IPS-15b (cell line): ENCODE measurements around the gene C16orf86.
"Not testable (repeated sequence)": the region's sequence is repeated elsewhere in the genome, so short reads cannot be mapped to it uniquely, and the experiment has no call there.

Experiments
- H3K27me3 ChIP-seq: one replicate; pipeline ENCODE4 v1.6.1; 2013; ENCODE audit warnings: low read length; ENCODE audit not compliant: control insufficient read depth, insufficient read depth
- H3K36me3 ChIP-seq: one replicate; pipeline ENCODE4 v1.6.1; 2013; ENCODE audit warnings: low read length; ENCODE audit not compliant: control insufficient read depth, insufficient read depth
- H3K4me1 ChIP-seq: one replicate; pipeline ENCODE4 v1.6.1; 2013; ENCODE audit warnings: mild to moderate bottlenecking, low read length; ENCODE audit not compliant: control insufficient read depth, insufficient read depth
- H3K4me3 ChIP-seq: one replicate; pipeline ENCODE4 v1.5.1; 2013; ENCODE audit warnings: low read depth, low read length
- H3K9ac ChIP-seq: one replicate; pipeline ENCODE4 v1.6.1; 2013; ENCODE audit warnings: low read depth, mild to moderate bottlenecking, low read length
- H3K9me3 ChIP-seq: one replicate; pipeline ENCODE4 v1.6.1; 2013; ENCODE audit warnings: mild to moderate bottlenecking, low read length; ENCODE audit not compliant: control insufficient read depth, insufficient read depth

The C16orf86 gene

GRCh38 chr16:67683767-67684166 is 17.2 kb downstream of the C16orf86 start:
- Histone ChIP-seq H3K4me3 (no peak overlapping the region), H3K27me3 (no peaks in the 10 kb centered on the region), H3K36me3 (peaks cover 10% of the 10 kb centered on the region), H3K9ac (no peak overlapping the region), H3K4me1 (no peaks in the 10 kb centered on the region), H3K9me3 (no peaks in the 10 kb centered on the region)

GRCh38 chr16:67685388-67686112 is 18.9 kb downstream of the C16orf86 start:
- no peaks in the 10 kb centered on the region for H3K4me1 ChIP-seq
- H3K4me3 ChIP-seq, result no peak overlapping the region
- H3K9ac ChIP-seq, result no peak overlapping the region
- no peaks in the 10 kb centered on the region for H3K27me3 ChIP-seq
- no peaks in the 10 kb centered on the region for H3K9me3 ChIP-seq
- H3K36me3 ChIP-seq, result peaks cover 10% of the 10 kb centered on the region

GRCh38 chr16:67693517-67694285 is 27.1 kb downstream of the C16orf86 start:
- H3K36me3 ChIP-seq, H3K9ac ChIP-seq, H3K4me3 ChIP-seq, H3K9me3 ChIP-seq, H3K27me3 ChIP-seq, H3K4me1 ChIP-seq: not testable (repeated sequence)

- Histone ChIP-seq H3K36me3 (no peaks in the 10 kb centered on the region), H3K4me3 (no peak overlapping the region), H3K27me3 (no peaks in the 10 kb centered on the region), H3K9ac (no peak overlapping the region), H3K9me3 (no peaks in the 10 kb centered on the region), H3K4me1 (no peaks in the 10 kb centered on the region)
Observed at GRCh38 chr16:67694611-67695010, 28.0 kb downstream of the C16orf86 start.

GRCh38 chr16:67697422-67698185 is 31.0 kb downstream of the C16orf86 start:
- peaks cover 2% of the 10 kb centered on the region for H3K4me1 ChIP-seq
- H3K36me3 ChIP-seq, result no peaks in the 10 kb centered on the region
- H3K9me3 ChIP-seq, result no peaks in the 10 kb centered on the region
- no peak overlapping the region for H3K9ac ChIP-seq
- H3K27me3 ChIP-seq, result no peaks in the 10 kb centered on the region
- H3K4me3 ChIP-seq, result no peak overlapping the region

- Histone ChIP-seq H3K4me3 (no peak overlapping the region), H3K9me3 (no peaks in the 10 kb centered on the region), H3K27me3 (no peaks in the 10 kb centered on the region), H3K4me1 (peaks cover 2% of the 10 kb centered on the region), H3K36me3 (no peaks in the 10 kb centered on the region), H3K9ac (no peak overlapping the region)
Observed at GRCh38 chr16:67699265-67699664, 32.7 kb downstream of the C16orf86 start.

GRCh38 chr16:67701420-67701819 is 34.8 kb downstream of the C16orf86 start:
- H3K27me3 ChIP-seq, result no peaks in the 10 kb centered on the region
- H3K9me3 ChIP-seq, result no peaks in the 10 kb centered on the region
- peaks cover 2% of the 10 kb centered on the region for H3K4me1 ChIP-seq
- no peak overlapping the region for H3K4me3 ChIP-seq
- H3K36me3 ChIP-seq, result no peaks in the 10 kb centered on the region
- H3K9ac ChIP-seq, result no peak overlapping the region

- no peaks in the 10 kb centered on the region for H3K27me3 ChIP-seq
- no peak overlapping the region for H3K9ac ChIP-seq
- no peaks in the 10 kb centered on the region for H3K9me3 ChIP-seq
- H3K4me3 ChIP-seq, result no peak overlapping the region
- H3K36me3 ChIP-seq, result no peaks in the 10 kb centered on the region
- peaks cover 2% of the 10 kb centered on the region for H3K4me1 ChIP-seq
Observed at GRCh38 chr16:67702130-67702529, 35.5 kb downstream of the C16orf86 start.

- peaks cover 2% of the 10 kb centered on the region for H3K4me1 ChIP-seq
- no peak overlapping the region for H3K4me3 ChIP-seq
- H3K27me3 ChIP-seq, result no peaks in the 10 kb centered on the region
- no peaks in the 10 kb centered on the region for H3K9me3 ChIP-seq
- H3K36me3 ChIP-seq, result no peaks in the 10 kb centered on the region
- H3K9ac ChIP-seq, result no peak overlapping the region
Observed at GRCh38 chr16:67703626-67704025, 37.0 kb downstream of the C16orf86 start.

- no peak overlapping the region for H3K9ac ChIP-seq
- peaks cover 3% of the 10 kb centered on the region for H3K4me1 ChIP-seq
- H3K36me3 ChIP-seq, result no peaks in the 10 kb centered on the region
- H3K27me3 ChIP-seq, result no peaks in the 10 kb centered on the region
- H3K4me3 ChIP-seq, result no peak overlapping the region
- H3K9me3 ChIP-seq, result no peaks in the 10 kb centered on the region
Observed at GRCh38 chr16:67704110-67704509, 37.5 kb downstream of the C16orf86 start.

GRCh38 chr16:67707210-67707609 is 40.6 kb downstream of the C16orf86 start:
- H3K9me3 ChIP-seq, result no peaks in the 10 kb centered on the region
- H3K36me3 ChIP-seq, result no peaks in the 10 kb centered on the region
- H3K4me1 ChIP-seq, result peaks cover 4% of the 10 kb centered on the region
- no peaks in the 10 kb centered on the region for H3K27me3 ChIP-seq
- H3K9ac ChIP-seq, result no peak overlapping the region
- H3K4me3 ChIP-seq, result no peak overlapping the region
